Measurements from ENCODE around the gene PAK5. TPM values are rescaled to one million over a fixed set of nuclear protein-coding genes. Genes with fewer than 3 reads are reported as not detected.

Gene PAK5
- 1 to 10 TPM; 1.0 to 2.0 (median 1.5) TPM for total RNA-seq
- polyA plus RNA-seq, result 1 to 10 TPM; 1.1 to 1.6 TPM

- peak within 1 kb of the TSS in 2 of 4 donors; percentile 8 to 50 for H3K27ac ChIP-seq
These were observed at the start of gene PAK5 for GRCh38 chr20:9838378-9839295. Gene PAK5, minus strand, starts transcription at chr20:9839076. Its CDS starts 194,748 bp downstream, at chr20:9644328.

GRCh38 chr20:9887706-9888105 lies 48.8 kb upstream of the PAK5 start:
- H3K36me3 ChIP-seq, result no peaks in the 10 kb centered on the region
- intact Hi-C loops (cut with DNase I), result no loop called here
- no peaks in the 10 kb centered on the region for H3K27me3 ChIP-seq
- ATAC-seq, result no peak
- FAIRE-seq, result no peak
- TF ChIP-seq CTCF (IDR thresholded peaks at IDR 0.05), result no peak
- no peak overlapping the region for H3K4me3 ChIP-seq
- no peak overlapping the region for H3K27ac ChIP-seq
- no peak for DNase-seq
- no peaks in the 10 kb centered on the region for H3K9me3 ChIP-seq
- H3K4me1 ChIP-seq, result no peaks in the 10 kb centered on the region

More at GRCh38 chr20:9838378-9839295, at the start of gene PAK5:
- no peak for TF ChIP-seq CTCF (IDR thresholded peaks at IDR 0.05)
- Histone ChIP-seq H3K4me3 (peak within 1 kb of the TSS; percentile 33 to 58 (median 48)), H3K27me3 (no peaks in the 10 kb centered on the region), H3K9me3 (no peaks in the 10 kb centered on the region), H3K4me1 (no peaks in the 10 kb centered on the region), H3K36me3 (no peaks in the 10 kb centered on the region)
- DNase-seq (peak; percentile 82 to 95 (median 86)), FAIRE-seq (no peak), ATAC-seq (peak; percentile 96 to 98 (median 97))
- WGBS, 2 donors, result 1% methylated on average over 50 to 57 of the region's 57 CpGs
- intact Hi-C loops (cut with DNase I), result no loop called here

- no peak overlapping the region for H3K4me3 ChIP-seq
- ATAC-seq, result no peak
- DNase-seq, result no peak
- no peak for FAIRE-seq
- H3K36me3 ChIP-seq, result no peaks in the 10 kb centered on the region
- no peak for TF ChIP-seq CTCF (IDR thresholded peaks at IDR 0.05)
- no peaks in the 10 kb centered on the region for H3K27me3 ChIP-seq
- WGBS, 2 donors, result 83 to 90% methylated on average over 1 of the region's 1 CpG
- no peak overlapping the region for H3K27ac ChIP-seq
- H3K9me3 ChIP-seq, result no peaks in the 10 kb centered on the region
- no peaks in the 10 kb centered on the region for H3K4me1 ChIP-seq
- intact Hi-C loops (cut with DNase I), result no loop called here
These were observed 47.4 kb upstream of the PAK5 start for GRCh38 chr20:9886227-9886626.

- FAIRE-seq, result no peak
- no peak for ATAC-seq
- Histone ChIP-seq H3K27ac (no peak overlapping the region), H3K9me3 (no peaks in the 10 kb centered on the region), H3K4me3 (no peak overlapping the region), H3K27me3 (no peaks in the 10 kb centered on the region), H3K4me1 (no peaks in the 10 kb centered on the region), H3K36me3 (no peaks in the 10 kb centered on the region)
- WGBS, 2 donors, result 55 to 56% methylated on average over 2 of the region's 2 CpGs
- TF ChIP-seq CTCF (IDR thresholded peaks at IDR 0.05), result no peak
- no peak for DNase-seq
- intact Hi-C loops (cut with DNase I), result no loop called here
These were observed 45.8 kb upstream of the PAK5 start for GRCh38 chr20:9884666-9885065.

GRCh38 chr20:9884061-9884460 lies 45.2 kb upstream of the PAK5 start:
- TF ChIP-seq CTCF (IDR thresholded peaks at IDR 0.05), result no peak
- H3K4me3 ChIP-seq, result no peak overlapping the region
- FAIRE-seq (no peak), ATAC-seq (peak in 3 of 4 donors; percentile 41 to 63 (median 47)), DNase-seq (no peak)
- intact Hi-C loops (cut with DNase I), result no loop called here
- no peaks in the 10 kb centered on the region for H3K36me3 ChIP-seq
- no peaks in the 10 kb centered on the region for H3K9me3 ChIP-seq
- H3K27me3 ChIP-seq, result no peaks in the 10 kb centered on the region
- H3K27ac ChIP-seq, result no peak overlapping the region
- H3K4me1 ChIP-seq, result no peaks in the 10 kb centered on the region
- WGBS, 2 donors, result 31 to 64% methylated on average over 1 of the region's 1 CpG
